Keratinocyte (primary cell): ENCODE results near the gene CKAP4. TPM values are rescaled to one million over a fixed set of nuclear protein-coding genes. Genes with fewer than 3 reads are reported as not detected.

ENCODE experiments used
- DNase-seq: peaks from one replicate; pipeline ENCODE4 v3.0.0-alpha.2; 2011; ENCODE audit warnings: low read depth, missing footprints, low spot score
- FAIRE-seq: peaks from 2 replicates; lab custom pipeline; 2011; peaks lifted over from hg19 to GRCh38; lab: Jason Lieb, UNC
- H2AFZ ChIP-seq: 2 replicates; pipeline ENCODE4 v1.6.0; 2012; ENCODE audit warnings: low read length, control low read depth, inconsistent platforms; ENCODE audit not compliant: control insufficient read depth
- H3K27ac ChIP-seq: 2 replicates; pipeline ENCODE4 v1.5.1; 2011; ENCODE audit warnings: low read length; ENCODE audit not compliant: control insufficient read depth, insufficient read depth
- H3K27me3 ChIP-seq: 3 replicates; pipeline ENCODE4 v1.6.0; 2011; ENCODE audit warnings: low read length; ENCODE audit not compliant: control insufficient read depth, insufficient read depth; ENCODE audit errors: extremely low read depth
- H3K36me3 ChIP-seq, 2 experiments: 2 replicates in 1 of 2; 3 replicates in 1 of 2; pipeline ENCODE4 v1.5.1; 2011; ENCODE audit warnings: low read length in 2 of 2, mild to moderate bottlenecking in 1 of 2; ENCODE audit not compliant: control insufficient read depth in 2 of 2, insufficient read depth in 2 of 2; ENCODE audit errors: extremely low read depth in 1 of 2
- H3K4me1 ChIP-seq: 3 replicates; pipeline ENCODE4 v1.5.1; 2011; ENCODE audit warnings: low read length; ENCODE audit not compliant: control insufficient read depth, insufficient read depth; ENCODE audit errors: extremely low read depth
- H3K4me2 ChIP-seq: 3 replicates; pipeline ENCODE4 v1.6.0; 2011; ENCODE audit warnings: low read depth, low read length; ENCODE audit not compliant: control insufficient read depth, insufficient read depth; ENCODE audit errors: extremely low read depth
- H3K4me3 ChIP-seq, 3 experiments: fragments of 200-600 bp in 1 of 3; sonication (generic) in 1 of 3; 2 replicates in 2 of 3; 3 replicates in 1 of 3; pipeline ENCODE4 v1.5.1; 2011 to 2016; ENCODE audit warnings: low read length in 3 of 3, mild to moderate bottlenecking in 3 of 3, control low read depth in 2 of 3, inconsistent platforms in 1 of 3, low read depth in 1 of 3, mixed read lengths in 1 of 3, mixed run types in 1 of 3, moderate library complexity in 1 of 3; ENCODE audit not compliant: control insufficient read depth in 2 of 3, insufficient read depth in 2 of 3; ENCODE audit errors: extremely low read depth in 1 of 3
- H3K79me2 ChIP-seq: 2 replicates; pipeline ENCODE4 v1.6.0; 2012; ENCODE audit warnings: low read length; ENCODE audit not compliant: control insufficient read depth, insufficient read depth
- H3K9ac ChIP-seq: 3 replicates; pipeline ENCODE4 v1.6.0; 2011; ENCODE audit warnings: low read length; ENCODE audit not compliant: control insufficient read depth, insufficient read depth; ENCODE audit errors: extremely low read depth
- H3K9me1 ChIP-seq: 3 replicates; pipeline ENCODE4 v1.6.0; 2011; ENCODE audit warnings: low read length; ENCODE audit not compliant: control insufficient read depth, insufficient read depth; ENCODE audit errors: extremely low read depth
- H3K9me3 ChIP-seq: 2 replicates; pipeline ENCODE4 v1.5.1; 2012; ENCODE audit warnings: low read depth, low read length; ENCODE audit not compliant: control insufficient read depth
- H4K20me1 ChIP-seq: 3 replicates; pipeline ENCODE4 v1.6.0; 2011; ENCODE audit warnings: low read length; ENCODE audit not compliant: control insufficient read depth, insufficient read depth; ENCODE audit errors: extremely low read depth
- EZH2 ChIP-seq: IDR thresholded peaks from one replicate; pipeline ENCODE4 v1.6.1; 2012; ENCODE audit warnings: inconsistent platforms, mild to moderate bottlenecking, low read length, moderate library complexity
- dilution Hi-C: fragments of 300-500 bp; cut with MboI; formaldehyde crosslinking; loops from one replicate; pipeline ENCODE4 v1.7.0; 2020; ENCODE audit warnings: low sequenced_read_pairs; ENCODE audit not compliant: extremely low pct_ligation_motif_present
- polyA plus RNA-seq, 5 experiments: library from polyadenylated mRNA; depleted of rRNA in 3 of 5; stranded (reverse) in 3 of 5; stranded (forward) in 1 of 5; unstranded in 1 of 5; fragments of >200 nt; gene quantifications; 1 replicate in 1 of 5; 2 replicates in 3 of 5; 3 replicates in 1 of 5; pipeline versions ENCODE4 v1.2.1 to v1.2.3, GENCODE V29; 2011 to 2012; ENCODE audit warnings: missing spikeins in 2 of 5, low read depth in 1 of 5, low replicate concordance in 1 of 5
- TF ChIP-seq, protein P1 (sequence below), 3 experiments: IDR thresholded peaks in 1 of 3; conservative IDR thresholded peaks in 1 of 3; optimal IDR thresholded peaks in 1 of 3; 2 replicates in 2 of 3; 3 replicates in 1 of 3; pipeline versions ENCODE3 to v1.5.1; 2011; ENCODE audit warnings: low read length in 3 of 3, mild to moderate bottlenecking in 3 of 3, moderate library complexity in 2 of 3, control low read depth in 1 of 3, inconsistent platforms in 1 of 3; ENCODE audit not compliant: insufficient read depth in 2 of 3; ENCODE audit errors: extremely low read depth in 1 of 3

CKAP4 gene
- polyA plus RNA-seq, 1 donor (not counting 4 experiments of a cell fraction or from before 2014, with no cell fraction given), result 84.5 TPM

DNA sequence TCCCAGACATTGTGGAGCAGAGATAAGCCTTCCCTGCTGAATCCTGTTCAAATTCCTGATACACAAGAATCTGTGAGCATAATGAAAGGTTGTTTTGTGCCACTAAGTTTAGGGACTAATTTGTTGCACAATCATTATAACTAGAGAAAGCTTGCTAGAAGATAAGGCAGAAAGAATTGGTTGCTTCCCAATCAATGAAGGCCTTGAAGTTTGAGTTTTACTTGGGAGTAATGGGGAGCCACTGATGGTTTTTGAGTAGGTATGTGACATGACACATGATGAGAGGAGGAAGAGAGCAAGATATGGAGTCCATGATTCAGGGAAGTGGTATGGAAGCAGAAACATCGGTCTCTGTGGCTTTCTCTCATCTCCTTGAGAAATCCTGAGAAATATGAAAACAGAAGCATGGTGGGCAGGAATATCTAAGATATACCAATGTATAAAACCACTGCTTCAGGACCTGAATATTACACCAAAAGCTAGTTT, 41.4 kb upstream of the CKAP4 start:
- H3K9me3 ChIP-seq, result no peaks in the 10 kb centered on the region
- H3K4me1 ChIP-seq, result peaks cover 24% of the 10 kb centered on the region
- no peak for TF ChIP-seq EZH2
- TF ChIP-seq, protein P1, sequence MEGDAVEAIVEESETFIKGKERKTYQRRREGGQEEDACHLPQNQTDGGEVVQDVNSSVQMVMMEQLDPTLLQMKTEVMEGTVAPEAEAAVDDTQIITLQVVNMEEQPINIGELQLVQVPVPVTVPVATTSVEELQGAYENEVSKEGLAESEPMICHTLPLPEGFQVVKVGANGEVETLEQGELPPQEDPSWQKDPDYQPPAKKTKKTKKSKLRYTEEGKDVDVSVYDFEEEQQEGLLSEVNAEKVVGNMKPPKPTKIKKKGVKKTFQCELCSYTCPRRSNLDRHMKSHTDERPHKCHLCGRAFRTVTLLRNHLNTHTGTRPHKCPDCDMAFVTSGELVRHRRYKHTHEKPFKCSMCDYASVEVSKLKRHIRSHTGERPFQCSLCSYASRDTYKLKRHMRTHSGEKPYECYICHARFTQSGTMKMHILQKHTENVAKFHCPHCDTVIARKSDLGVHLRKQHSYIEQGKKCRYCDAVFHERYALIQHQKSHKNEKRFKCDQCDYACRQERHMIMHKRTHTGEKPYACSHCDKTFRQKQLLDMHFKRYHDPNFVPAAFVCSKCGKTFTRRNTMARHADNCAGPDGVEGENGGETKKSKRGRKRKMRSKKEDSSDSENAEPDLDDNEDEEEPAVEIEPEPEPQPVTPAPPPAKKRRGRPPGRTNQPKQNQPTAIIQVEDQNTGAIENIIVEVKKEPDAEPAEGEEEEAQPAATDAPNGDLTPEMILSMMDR (optimal IDR thresholded peaks at IDR 0.05 in 1 of 3, IDR thresholded peaks at IDR 0.05 in 1 of 3, conservative IDR thresholded peaks at IDR 0.05 in 1 of 3; ENCODE audit: extremely low read depth in 1 of 3, insufficient read depth in 2 of 3, low read length in 3 of 3), result no peak
- peak overlapping the region; percentile 77 for H3K9ac ChIP-seq
- peak overlapping the region; percentile 90 for H2AFZ ChIP-seq
- peak; percentile 23 for FAIRE-seq
- no peaks in the 10 kb centered on the region for H3K79me2 ChIP-seq
- no peak for DNase-seq
- H3K4me2 ChIP-seq, result peak overlapping the region; percentile 61
- H3K9me1 ChIP-seq, result no peaks in the 10 kb centered on the region
- H3K4me3 ChIP-seq, result no peak overlapping the region
- H3K27me3 ChIP-seq, result no peaks in the 10 kb centered on the region
- H3K36me3 ChIP-seq, result peaks cover 0 to 4% of the 10 kb centered on the region in 2 experiments
- peak overlapping the region; percentile 100 for H3K27ac ChIP-seq
- dilution Hi-C loops, result no loop called here
- H4K20me1 ChIP-seq, result no peaks in the 10 kb centered on the region

DNA sequence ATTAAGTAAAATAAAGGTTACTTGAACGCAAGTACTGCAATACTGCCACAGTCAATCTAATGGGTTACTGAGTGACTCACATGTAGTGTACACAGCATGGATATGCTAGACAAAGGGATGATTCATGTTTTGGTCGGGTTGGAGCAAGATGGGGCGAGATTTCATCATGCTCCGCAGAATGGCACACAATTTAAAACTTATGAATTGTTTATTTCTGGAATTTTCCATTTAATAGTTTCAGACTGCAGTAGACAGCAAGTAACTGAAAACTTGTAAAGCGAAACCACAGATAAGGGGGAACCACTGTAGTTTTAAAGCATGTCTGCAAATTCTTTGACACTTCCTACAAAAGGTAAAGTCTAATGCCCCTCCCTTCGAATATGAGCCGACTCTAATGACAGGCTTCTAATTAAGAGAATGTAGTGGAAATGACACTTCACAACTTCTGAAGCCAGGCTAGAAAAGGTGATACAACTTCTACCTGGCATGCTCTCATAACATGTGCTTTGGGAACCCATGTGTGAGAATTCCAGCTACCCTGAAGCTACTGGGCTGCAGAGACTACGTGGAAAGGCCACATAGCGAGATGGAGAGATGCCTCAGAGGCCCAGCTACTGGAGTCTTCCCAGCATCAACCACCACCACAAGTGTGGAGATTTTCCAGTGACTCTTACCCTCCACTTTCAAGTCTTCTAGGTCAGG, 40.8 kb upstream of the CKAP4 start:
- Histone ChIP-seq H3K9ac (peak overlapping the region; percentile 77), H3K36me3 (peaks cover 0 to 4% of the 10 kb centered on the region in 2 experiments), H3K4me1 (peaks cover 24% of the 10 kb centered on the region), H3K4me3 (no peak overlapping the region), H4K20me1 (no peaks in the 10 kb centered on the region), H3K27ac (peak overlapping the region; percentile 100), H3K79me2 (no peaks in the 10 kb centered on the region), H3K9me3 (no peaks in the 10 kb centered on the region), H3K27me3 (no peaks in the 10 kb centered on the region), H3K9me1 (no peaks in the 10 kb centered on the region), H3K4me2 (peak overlapping the region; percentile 61), H2AFZ (peak overlapping the region; percentile 90)
- TF ChIP-seq EZH2, result no peak
- TF ChIP-seq, protein P1 (optimal IDR thresholded peaks at IDR 0.05 in 1 of 3, IDR thresholded peaks at IDR 0.05 in 1 of 3, conservative IDR thresholded peaks at IDR 0.05 in 1 of 3; ENCODE audit: extremely low read depth in 1 of 3, insufficient read depth in 2 of 3, low read length in 3 of 3), result no peak
- no peak for DNase-seq
- peak; percentile 81 for FAIRE-seq
- dilution Hi-C loops, result no loop called here
